Measurements from ENCODE around the gene MEX3B. TPM values are rescaled to one million over a fixed set of nuclear protein-coding genes. Genes with fewer than 3 reads are reported as not detected.

The MEX3B gene
- 7.4 and 11.5 TPM in 2 replicates for total RNA-seq

DNA sequence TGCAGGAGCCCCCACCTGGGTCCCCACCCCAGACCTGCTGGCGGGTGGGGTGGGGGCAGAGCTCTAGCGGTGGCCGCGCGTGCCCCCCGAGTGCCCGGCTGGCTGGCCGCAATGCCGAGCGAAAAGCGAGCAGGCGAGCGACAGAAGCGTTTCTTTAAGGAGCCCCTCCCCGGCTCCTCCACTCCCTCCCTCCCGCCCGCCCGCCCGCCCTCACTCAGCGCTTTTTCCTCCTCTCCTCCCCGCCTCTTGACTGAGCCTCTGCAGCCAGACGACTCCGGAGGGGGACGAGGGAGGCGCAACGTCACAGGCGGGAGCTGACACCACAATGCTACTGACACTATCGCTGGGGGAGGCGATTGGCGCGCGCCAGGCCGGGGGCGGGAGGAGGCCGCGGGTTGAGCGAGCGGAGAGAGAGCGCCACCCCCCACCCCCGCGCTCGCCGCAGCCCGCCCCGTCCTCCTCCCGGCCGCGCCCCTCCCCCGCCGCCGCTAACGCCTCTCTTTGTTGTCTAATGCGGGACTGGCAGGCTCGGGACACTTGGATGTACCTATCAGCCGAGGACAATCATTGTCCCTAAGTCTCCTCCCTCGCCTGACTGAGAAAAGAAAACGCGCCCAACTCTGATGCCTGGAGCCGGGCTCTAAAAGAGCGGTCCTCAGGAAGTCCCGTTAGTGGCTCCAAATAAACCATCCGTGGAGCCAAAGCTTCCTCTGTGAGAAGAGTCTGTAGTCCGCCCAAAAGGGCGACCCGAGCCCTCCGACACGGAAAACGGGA lies at the start of gene MEX3B:
Gene MEX3B, minus strand, starts transcription at position 127 of the 774 bp plus-strand sequence. CDS start 313 bp downstream, outside the sequence.

Other genes with a start within 250 kb of the MEX3B start
- gene EFL1, start 216.7 kb upstream of the MEX3B start, total RNA-seq, result 7.4 and 10.2 TPM in 2 replicates
- gene SAXO2, start 216.8 kb upstream of the MEX3B start, total RNA-seq, result not detected in 2 replicates

All from cardiac atrium fibroblast (primary cell).